Liver (tissue), 9 donors: Measurements from ENCODE around the gene TNFSF8. TPM values are rescaled to one million over a fixed set of nuclear protein-coding genes. Genes with fewer than 3 reads are reported as not detected.

Source experiments
- DNase-seq: peaks from one replicate; pipeline ENCODE4 v3.0.0-alpha.2; 2017; ENCODE audit warnings: low spot score
- H3K27ac ChIP-seq, 2 donors: one replicate each; pipeline ENCODE4 v1.7.0; 2013; ENCODE audit warnings: inconsistent platforms in 2 of 2, low read length in 2 of 2, control low read depth in 1 of 2, low read depth in 1 of 2, mild to moderate bottlenecking in 1 of 2
- H3K27me3 ChIP-seq, 4 donors: one replicate each; pipeline versions ENCODE4 v1.6.1 to v1.7.0; 2013; ENCODE audit warnings: low read length in 3 of 4, inconsistent platforms in 1 of 4, mild to moderate bottlenecking in 1 of 4, moderate library complexity in 1 of 4; ENCODE audit not compliant: control insufficient read depth in 4 of 4, insufficient read depth in 4 of 4
- H3K36me3 ChIP-seq, 4 donors: one replicate each; pipeline versions ENCODE4 v1.6.1 to v1.7.0; 2013; ENCODE audit warnings: low read length in 3 of 4, mild to moderate bottlenecking in 3 of 4, low read depth in 1 of 4, moderate library complexity in 1 of 4; ENCODE audit not compliant: control insufficient read depth in 4 of 4, insufficient read depth in 3 of 4
- H3K4me1 ChIP-seq, 4 donors: one replicate each; pipeline versions ENCODE4 v1.6.1 to v1.7.0; 2013; ENCODE audit warnings: low read length in 3 of 4, mild to moderate bottlenecking in 3 of 4, moderate library complexity in 1 of 4; ENCODE audit not compliant: control insufficient read depth in 4 of 4, insufficient read depth in 4 of 4
- H3K4me3 ChIP-seq, 3 donors: one replicate each; pipeline versions ENCODE4 v1.6.1 to v1.7.0; 2013; ENCODE audit warnings: low read length in 3 of 3, control low read depth in 1 of 3, low read depth in 1 of 3, mild to moderate bottlenecking in 1 of 3
- H3K9ac ChIP-seq, 2 donors: one replicate each; pipeline ENCODE4 v1.7.0; 2013; ENCODE audit warnings: low read length in 2 of 2, mild to moderate bottlenecking in 2 of 2, moderate library complexity in 2 of 2, control low read depth in 1 of 2, low read depth in 1 of 2
- H3K9me3 ChIP-seq, 4 donors: one replicate each; pipeline versions ENCODE4 v1.6.1 to v1.7.0; 2013; ENCODE audit warnings: low read length in 3 of 4; ENCODE audit not compliant: control insufficient read depth in 4 of 4
- ATF3 ChIP-seq: IDR thresholded peaks from 2 replicates; pipeline ENCODE4 v1.6.1; 2016; ENCODE audit warnings: antibody characterized with exemption
- CTCF ChIP-seq: fragments of 150-350 bp; IDR thresholded peaks from 2 replicates; pipeline ENCODE4 v1.5.1; 2017; ENCODE audit warnings: improper control_type of control experiment, low read depth, low read length; ENCODE audit not compliant: missing input control
- EGR1 ChIP-seq, 2 donors: IDR thresholded peaks; 2 replicates each; pipeline ENCODE4 v1.6.1; 2016 to 2018; ENCODE audit warnings: antibody characterized with exemption in 2 of 2, low read depth in 2 of 2
- FOXA1 ChIP-seq: IDR thresholded peaks from 2 replicates; pipeline ENCODE4 v1.6.1; 2016; ENCODE audit warnings: antibody characterized with exemption
- GABPA ChIP-seq, 2 donors: IDR thresholded peaks in 1 of 2; conservative IDR thresholded peaks in 1 of 2; 2 replicates each; pipeline ENCODE4 v1.6.1; 2016; ENCODE audit warnings: antibody characterized with exemption in 2 of 2, mild to moderate bottlenecking in 1 of 2, moderate library complexity in 1 of 2
- HNF4A ChIP-seq, 2 donors: conservative IDR thresholded peaks; 2 replicates each; pipeline ENCODE4 v1.6.1; 2016; ENCODE audit warnings: antibody characterized with exemption in 2 of 2, mild to moderate bottlenecking in 2 of 2
- JUND ChIP-seq, 2 donors: IDR thresholded peaks; 2 replicates each; pipeline ENCODE4 v1.6.1; 2016; ENCODE audit warnings: antibody characterized with exemption in 2 of 2
- SP1 ChIP-seq: IDR thresholded peaks from 2 replicates; pipeline ENCODE4 v1.6.1; 2018; ENCODE audit warnings: antibody characterized with exemption, mild to moderate bottlenecking
- ZBTB33 ChIP-seq: IDR thresholded peaks from 2 replicates; pipeline ENCODE4 v1.6.1; 2016; ENCODE audit warnings: antibody characterized with exemption
- WGBS: extraction: QIAGEN DNeasy Blood & Tissue Kit; methylation state at CpG from one replicate; pipeline ENCODE4 v1.1.7; 2013; 5-methylcytosine and 5-hydroxymethylcytosine counted together
- polyA plus RNA-seq, 2 donors: library from polyadenylated mRNA; stranded (reverse) in 1 of 2; unstranded in 1 of 2; fragments of 200-250 nt in 1 of 2; fragments of >200 nt in 1 of 2; fragmentation: Nextera tagmentation in 1 of 2; extraction: Ambion mirVana in 1 of 2; gene quantifications; one replicate each; pipeline versions ENCODE4 v1.2.1 to v1.2.3, GENCODE V29; 2013 to 2015
- total RNA-seq, 2 donors: library from RNA; depleted of rRNA; stranded (reverse); fragments of >200 nt; gene quantifications; one replicate each; pipeline ENCODE4 v1.2.3, GENCODE V29; 2014
- donor health status: healthy.
- donor health status: healthy.
- donor health status: healthy.
- donor health status: healthy.
- donor health status: healthy.

The TNFSF8 gene
- total and polyA plus RNA-seq, 4 donors: 0.28 to 1.4 (median 0.51) TPM

GRCh38 chr9:114899995-114900394 lies 30.4 kb downstream of the TNFSF8 start:
- Histone ChIP-seq H3K4me3 (no peak overlapping the region), H3K4me1 (peaks cover 4 to 9% (median 5%) of the 10 kb centered on the region in 4 donors), H3K27ac (no peak overlapping the region), H3K36me3 (no peaks in the 10 kb centered on the region), H3K9ac (no peak overlapping the region), H3K27me3 (no peaks in the 10 kb centered on the region), H3K9me3 (no peaks in the 10 kb centered on the region)
- TF ChIP-seq JUND (IDR thresholded peaks at IDR 0.05): no peak
- no peak for TF ChIP-seq ZBTB33
- DNase-seq: no peak

GRCh38 chr9:114899461-114899860 lies 30.9 kb downstream of the TNFSF8 start:
- no peak overlapping the region for H3K27ac ChIP-seq
- peaks cover 5 to 14% (median 10%) of the 10 kb centered on the region in 4 donors for H3K4me1 ChIP-seq
- DNase-seq: no peak
- TF ChIP-seq SP1 (no peak), ATF3 (no peak), ZBTB33 (no peak), CTCF (no peak), JUND (IDR thresholded peaks at IDR 0.05) (no peak), HNF4A (conservative IDR thresholded peaks at IDR 0.05) (no peak), EGR1 (IDR thresholded peaks at IDR 0.05; ENCODE audit: low read depth in 2 of 2) (no peak), FOXA1 (no peak)
- no peak overlapping the region for H3K4me3 ChIP-seq
- no peak overlapping the region for H3K9ac ChIP-seq
- no peaks in the 10 kb centered on the region for H3K9me3 ChIP-seq
- no peaks in the 10 kb centered on the region for H3K27me3 ChIP-seq
- 92% methylated on average over 2 of the region's 2 CpGs for WGBS
- H3K36me3 ChIP-seq: no peaks in the 10 kb centered on the region

- WGBS: 66% methylated on average over 9 of the region's 9 CpGs
- Histone ChIP-seq H3K4me1 (peaks cover 7 to 17% (median 11%) of the 10 kb centered on the region in 4 donors), H3K27ac (peak overlapping the region in 1 of 2 donors; percentile 22), H3K27me3 (no peaks in the 10 kb centered on the region), H3K9me3 (no peaks in the 10 kb centered on the region), H3K9ac (no peak overlapping the region), H3K4me3 (no peak overlapping the region), H3K36me3 (no peaks in the 10 kb centered on the region)
- TF ChIP-seq ATF3 (no peak), GABPA (IDR thresholded peaks at IDR 0.05 in 1 of 2, conservative IDR thresholded peaks at IDR 0.05 in 1 of 2) (no peak), CTCF (no peak)
- DNase-seq: no peak
These were observed 31.6 kb downstream of the TNFSF8 start for GRCh38 chr9:114898741-114899140.
